Tibial nerve (tissue), 4 donors: ENCODE measurements around the gene IFNAR1. TPM values are rescaled to one million over a fixed set of nuclear protein-coding genes. Genes with fewer than 3 reads are reported as not detected.

Source experiments
- DNase-seq, 2 donors: peaks; one replicate each; pipeline ENCODE4 v3.0.0-alpha.2; 2019; ENCODE audit warnings: low spot score in 2 of 2
- H3K27ac ChIP-seq, 4 donors: fragments of 200-600 bp; sonication (generic) in 3 of 4; one replicate each; pipeline ENCODE4 v1.5.1; 2017 to 2019; ENCODE audit warnings: mild to moderate bottlenecking in 1 of 4
- H3K27me3 ChIP-seq, 2 donors: fragments of 200-600 bp; sonication (generic) in 1 of 2; one replicate each; pipeline versions ENCODE4 v1.5.1 to v1.6.0; 2017 to 2019
- H3K36me3 ChIP-seq, 3 donors: fragments of 200-600 bp; sonication (generic); one replicate each; pipeline ENCODE4 v1.5.1; 2018 to 2019
- H3K4me1 ChIP-seq, 4 donors: fragments of 200-600 bp; sonication (generic) in 3 of 4; one replicate each; pipeline ENCODE4 v1.5.1; 2017 to 2019
- H3K4me3 ChIP-seq, 4 donors: fragments of 200-600 bp; sonication (generic) in 3 of 4; one replicate each; pipeline ENCODE4 v1.5.1; 2017 to 2019; ENCODE audit warnings: mild to moderate bottlenecking in 1 of 4, moderate library complexity in 1 of 4
- H3K9me3 ChIP-seq, 4 donors: fragments of 200-600 bp; sonication (generic) in 3 of 4; one replicate each; pipeline ENCODE4 v1.5.1; 2017 to 2019
- EP300 ChIP-seq, 2 donors: sonication (generic); formaldehyde crosslinking; IDR thresholded peaks; one replicate each; pipeline ENCODE4 v1.6.1; 2017; ENCODE audit warnings: antibody characterized with exemption in 2 of 2, mild to moderate bottlenecking in 1 of 2
- POLR2A ChIP-seq, 2 donors: fragments of 450-650 bp; IDR thresholded peaks; one replicate each; pipeline ENCODE4 v1.6.1; 2017; ENCODE audit warnings: antibody characterized with exemption in 2 of 2, mild to moderate bottlenecking in 2 of 2, moderate library complexity in 2 of 2
- WGBS, 2 donors: methylation state at CpG; one replicate each; pipeline ENCODE4 v1.1.5; 2018; 5-methylcytosine and 5-hydroxymethylcytosine counted together
- total RNA-seq, 4 donors: library from RNA; depleted of rRNA; stranded (reverse); fragments of >200 nt; gene quantifications; one replicate each; pipeline ENCODE4 v1.1.0, GENCODE V29; 2016
- TF ChIP-seq, protein P1 (sequence below), 5 experiments: fragments of 200-600 bp in 3 of 5; fragments of 450-650 bp in 2 of 5; sonication (generic) in 3 of 5; IDR thresholded peaks; one replicate each; pipeline ENCODE4 v1.5.1; 2016 to 2019; ENCODE audit warnings: antibody characterized with exemption in 5 of 5, mild to moderate bottlenecking in 3 of 5, moderate library complexity in 2 of 5

The IFNAR1 gene
- 10 to 100 TPM; 29.4 to 35.8 (median 31.4) TPM for total RNA-seq

DNA sequence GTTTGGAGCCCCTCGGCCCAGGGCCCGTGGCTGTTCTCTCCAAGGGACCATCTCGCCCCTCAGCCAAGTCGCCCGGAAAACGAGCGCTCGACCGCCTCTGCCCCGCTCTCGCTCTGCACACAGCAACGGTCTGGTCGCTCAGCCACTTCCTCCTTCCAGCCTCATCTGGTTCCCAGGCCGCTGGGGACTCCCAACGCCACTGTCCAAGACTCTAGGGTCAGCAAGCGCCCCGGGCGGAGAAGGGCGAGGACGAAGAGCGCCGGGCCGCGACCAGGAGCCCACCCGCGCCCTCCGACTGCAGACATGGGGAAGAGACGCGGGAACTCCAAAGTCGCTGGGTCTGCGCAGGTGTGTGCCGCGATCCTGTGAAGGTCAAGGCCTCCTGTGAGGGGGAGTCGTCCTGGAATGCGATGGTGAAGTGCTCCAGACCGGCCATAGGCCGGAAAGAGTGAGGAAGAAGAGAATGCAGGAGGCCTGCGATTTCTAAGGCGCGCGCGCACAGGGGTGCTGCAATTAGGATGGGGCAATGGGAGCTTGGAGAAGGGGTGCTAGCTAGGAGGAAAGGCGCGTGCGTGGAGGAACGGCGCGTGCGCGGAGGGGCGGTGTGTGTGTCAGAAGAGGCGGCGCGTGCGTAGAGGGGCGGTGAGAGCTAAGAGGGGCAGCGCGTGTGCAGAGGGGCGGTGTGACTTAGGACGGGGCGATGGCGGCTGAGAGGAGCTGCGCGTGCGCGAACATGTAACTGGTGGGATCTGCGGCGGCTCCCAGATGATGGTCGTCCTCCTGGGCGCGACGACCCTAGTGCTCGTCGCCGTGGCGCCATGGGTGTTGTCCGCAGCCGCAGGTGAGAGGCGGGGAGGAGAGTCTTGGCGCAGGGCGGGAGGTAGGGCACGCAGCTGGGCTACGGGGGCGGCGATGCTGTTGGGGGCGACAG lies at the start of gene IFNAR1:
Gene IFNAR1 (plus strand): TSS at position 680 of the 931 bp plus-strand sequence. CDS start 86 bp downstream, at position 766.
- H3K4me1 ChIP-seq, result peaks cover 0 to 33% (median 12%) of the 10 kb centered on the region in 4 donors
- DNase-seq, result peak; percentile 99
- peaks cover 0 to under 1% (median 0%) of the 10 kb centered on the region in 3 donors for H3K36me3 ChIP-seq
- no peaks in the 10 kb centered on the region for H3K27me3 ChIP-seq
- peak within 1 kb of the TSS; percentile 93 to 100 (median 98) for H3K27ac ChIP-seq
- no peaks in the 10 kb centered on the region for H3K9me3 ChIP-seq
- 0 to 1% methylated on average over 71 to 80 of the region's 86 CpGs for WGBS, 2 donors
- TF ChIP-seq EP300 (IDR thresholded peaks at IDR 0.05), result peak; percentile 32 to 96
- TF ChIP-seq, protein P1, sequence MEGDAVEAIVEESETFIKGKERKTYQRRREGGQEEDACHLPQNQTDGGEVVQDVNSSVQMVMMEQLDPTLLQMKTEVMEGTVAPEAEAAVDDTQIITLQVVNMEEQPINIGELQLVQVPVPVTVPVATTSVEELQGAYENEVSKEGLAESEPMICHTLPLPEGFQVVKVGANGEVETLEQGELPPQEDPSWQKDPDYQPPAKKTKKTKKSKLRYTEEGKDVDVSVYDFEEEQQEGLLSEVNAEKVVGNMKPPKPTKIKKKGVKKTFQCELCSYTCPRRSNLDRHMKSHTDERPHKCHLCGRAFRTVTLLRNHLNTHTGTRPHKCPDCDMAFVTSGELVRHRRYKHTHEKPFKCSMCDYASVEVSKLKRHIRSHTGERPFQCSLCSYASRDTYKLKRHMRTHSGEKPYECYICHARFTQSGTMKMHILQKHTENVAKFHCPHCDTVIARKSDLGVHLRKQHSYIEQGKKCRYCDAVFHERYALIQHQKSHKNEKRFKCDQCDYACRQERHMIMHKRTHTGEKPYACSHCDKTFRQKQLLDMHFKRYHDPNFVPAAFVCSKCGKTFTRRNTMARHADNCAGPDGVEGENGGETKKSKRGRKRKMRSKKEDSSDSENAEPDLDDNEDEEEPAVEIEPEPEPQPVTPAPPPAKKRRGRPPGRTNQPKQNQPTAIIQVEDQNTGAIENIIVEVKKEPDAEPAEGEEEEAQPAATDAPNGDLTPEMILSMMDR (IDR thresholded peaks at IDR 0.05), result peak in 2 of 5 experiments; percentile 19 to 45
- TF ChIP-seq POLR2A (IDR thresholded peaks at IDR 0.05), result peak; percentile 90 to 91
- H3K4me3 ChIP-seq, result peak within 1 kb of the TSS; percentile 70 to 96 (median 86)

DNA sequence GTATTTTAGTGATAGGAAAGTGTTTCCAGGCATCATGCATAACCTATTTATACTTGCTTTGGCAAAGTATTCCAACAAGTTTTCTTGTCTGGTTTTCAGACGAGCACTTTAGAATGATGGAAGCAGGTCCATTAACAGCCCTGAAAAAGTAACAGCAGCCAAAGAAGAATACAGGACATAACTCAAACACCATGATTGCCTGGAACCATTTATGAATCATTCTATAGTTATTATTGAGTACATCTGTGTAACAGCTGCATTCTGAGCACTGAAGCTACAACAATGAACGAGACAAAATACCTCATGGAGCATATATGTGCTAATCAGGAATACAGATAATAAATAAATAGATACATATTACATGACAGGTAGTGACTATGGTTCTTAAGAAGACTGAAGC lies 46.0 kb upstream of the IFNAR1 start:
- H3K36me3 ChIP-seq, result peaks cover 0 to 87% (median 8%) of the 10 kb centered on the region in 3 donors
- 91 to 93% methylated on average over 2 of the region's 2 CpGs for WGBS, 2 donors
- DNase-seq, result no peak

DNA sequence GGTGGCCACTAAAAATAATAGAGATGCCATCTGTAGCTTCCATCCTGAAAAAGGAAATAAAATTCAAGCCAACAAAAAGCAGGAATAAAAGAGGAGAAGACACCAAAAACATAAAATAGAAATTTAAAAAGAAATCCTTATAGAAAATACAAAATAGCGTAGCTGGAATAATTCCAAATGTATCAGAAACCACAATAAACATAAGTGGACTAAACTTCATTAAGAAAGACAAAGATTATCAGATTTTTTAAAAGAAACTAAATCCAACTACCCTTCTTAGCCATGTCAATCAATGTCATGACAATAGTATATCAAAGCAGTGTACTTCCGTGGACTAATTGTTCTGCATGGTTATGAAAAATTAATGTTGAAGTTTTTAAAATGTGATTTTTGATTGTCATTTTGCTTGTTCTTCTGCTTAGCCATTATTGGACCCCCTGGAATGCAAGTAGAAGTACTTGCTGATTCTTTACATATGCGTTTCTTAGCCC lies 45.4 kb upstream of the IFNAR1 start:
- H3K4me3 ChIP-seq, result no peak overlapping the region
- H3K4me1 ChIP-seq, result no peaks in the 10 kb centered on the region
- H3K27me3 ChIP-seq, result no peaks in the 10 kb centered on the region
- WGBS, 2 donors, result 98 to 99% methylated on average over 3 of the region's 3 CpGs
- no peak overlapping the region for H3K27ac ChIP-seq
- TF ChIP-seq EP300 (IDR thresholded peaks at IDR 0.05), result no peak
- TF ChIP-seq, protein P1 (IDR thresholded peaks at IDR 0.05), result no peak
- TF ChIP-seq POLR2A (IDR thresholded peaks at IDR 0.05), result no peak
- peaks cover 0 to 8% (median 0%) of the 10 kb centered on the region in 4 donors for H3K9me3 ChIP-seq
- DNase-seq, result no peak
- peaks cover 0 to 87% (median 8%) of the 10 kb centered on the region in 3 donors for H3K36me3 ChIP-seq

More for the DNA sequence above, 46.0 kb upstream of the IFNAR1 start:
- TF ChIP-seq, protein P1 (IDR thresholded peaks at IDR 0.05), result no peak
- TF ChIP-seq EP300 (IDR thresholded peaks at IDR 0.05), result no peak
- no peak for TF ChIP-seq POLR2A (IDR thresholded peaks at IDR 0.05)
- H3K27ac ChIP-seq, result no peak overlapping the region
- no peak overlapping the region for H3K4me3 ChIP-seq
- H3K27me3 ChIP-seq, result no peaks in the 10 kb centered on the region
- no peaks in the 10 kb centered on the region for H3K4me1 ChIP-seq
- H3K9me3 ChIP-seq, result peaks cover 0 to 8% (median 0%) of the 10 kb centered on the region in 4 donors

DNA sequence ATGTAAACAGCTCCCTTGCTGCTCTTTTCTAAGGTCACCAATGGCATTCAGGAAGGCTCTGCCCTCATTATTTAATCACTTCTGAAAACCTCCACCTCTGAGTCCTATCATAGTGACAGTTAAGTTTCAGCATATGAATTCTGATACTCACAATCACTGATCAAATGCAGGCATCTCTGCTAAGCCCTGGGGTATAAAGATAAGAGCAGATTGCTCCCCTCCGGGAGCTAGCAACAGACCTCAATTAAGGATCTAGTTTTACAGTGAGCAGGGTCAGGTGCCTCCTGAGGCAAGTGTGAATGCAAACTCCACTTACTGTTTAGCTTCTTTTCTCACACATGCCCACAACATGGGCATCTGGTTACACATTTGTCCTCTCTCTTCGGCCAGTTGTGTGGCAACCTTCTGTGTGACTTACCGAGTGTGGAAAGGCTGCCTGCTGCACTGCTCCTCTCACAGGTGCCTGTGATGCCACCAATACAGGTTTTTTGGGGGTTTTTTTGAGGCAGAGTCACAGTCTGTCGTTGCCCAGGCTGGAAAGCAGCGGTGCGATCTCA lies 43.6 kb upstream of the IFNAR1 start:
- no peak for DNase-seq
- Histone ChIP-seq H3K27me3 (no peaks in the 10 kb centered on the region), H3K27ac (no peak overlapping the region), H3K4me3 (no peak overlapping the region), H3K4me1 (peaks cover 0 to 12% (median 4%) of the 10 kb centered on the region in 4 donors), H3K9me3 (peaks cover 0 to 8% (median 0%) of the 10 kb centered on the region in 4 donors), H3K36me3 (peaks cover 0 to 90% (median 8%) of the 10 kb centered on the region in 3 donors)
- TF ChIP-seq, protein P1 (IDR thresholded peaks at IDR 0.05), result no peak
- TF ChIP-seq EP300 (IDR thresholded peaks at IDR 0.05) (no peak), POLR2A (IDR thresholded peaks at IDR 0.05) (no peak)
- 89 to 95% methylated on average over 6 of the region's 6 CpGs for WGBS, 2 donors
